ENCODE results near the gene AIG1.
"Not testable (repeated sequence)": the region's sequence is repeated elsewhere in the genome, so short reads cannot be mapped to it uniquely, and the experiment has no call there.

The AIG1 gene

DNA sequence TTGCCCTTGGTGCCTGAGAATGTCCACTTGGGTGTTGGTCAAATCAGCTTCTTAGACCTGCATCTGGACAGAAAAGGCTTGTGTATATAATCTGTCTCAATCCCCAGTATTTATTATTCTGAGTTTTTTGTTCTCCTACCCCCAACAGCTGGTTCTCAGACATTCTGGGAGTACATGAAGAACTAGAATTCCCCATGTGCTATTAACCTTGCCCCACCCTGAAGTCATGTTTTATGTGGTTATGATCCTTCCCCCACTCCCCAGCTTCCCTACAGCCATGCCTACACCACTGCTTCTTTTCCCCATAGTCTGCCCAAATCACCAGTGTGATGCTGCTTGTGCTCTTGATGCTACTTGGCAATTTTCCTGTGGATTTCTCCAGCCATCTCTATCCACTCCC lies 232.8 kb downstream of the AIG1 start:
- TF ChIP-seq, protein P1, sequence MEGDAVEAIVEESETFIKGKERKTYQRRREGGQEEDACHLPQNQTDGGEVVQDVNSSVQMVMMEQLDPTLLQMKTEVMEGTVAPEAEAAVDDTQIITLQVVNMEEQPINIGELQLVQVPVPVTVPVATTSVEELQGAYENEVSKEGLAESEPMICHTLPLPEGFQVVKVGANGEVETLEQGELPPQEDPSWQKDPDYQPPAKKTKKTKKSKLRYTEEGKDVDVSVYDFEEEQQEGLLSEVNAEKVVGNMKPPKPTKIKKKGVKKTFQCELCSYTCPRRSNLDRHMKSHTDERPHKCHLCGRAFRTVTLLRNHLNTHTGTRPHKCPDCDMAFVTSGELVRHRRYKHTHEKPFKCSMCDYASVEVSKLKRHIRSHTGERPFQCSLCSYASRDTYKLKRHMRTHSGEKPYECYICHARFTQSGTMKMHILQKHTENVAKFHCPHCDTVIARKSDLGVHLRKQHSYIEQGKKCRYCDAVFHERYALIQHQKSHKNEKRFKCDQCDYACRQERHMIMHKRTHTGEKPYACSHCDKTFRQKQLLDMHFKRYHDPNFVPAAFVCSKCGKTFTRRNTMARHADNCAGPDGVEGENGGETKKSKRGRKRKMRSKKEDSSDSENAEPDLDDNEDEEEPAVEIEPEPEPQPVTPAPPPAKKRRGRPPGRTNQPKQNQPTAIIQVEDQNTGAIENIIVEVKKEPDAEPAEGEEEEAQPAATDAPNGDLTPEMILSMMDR (conservative IDR thresholded peaks at IDR 0.05): no peak
- no peak overlapping the region for H3K27ac ChIP-seq

DNA sequence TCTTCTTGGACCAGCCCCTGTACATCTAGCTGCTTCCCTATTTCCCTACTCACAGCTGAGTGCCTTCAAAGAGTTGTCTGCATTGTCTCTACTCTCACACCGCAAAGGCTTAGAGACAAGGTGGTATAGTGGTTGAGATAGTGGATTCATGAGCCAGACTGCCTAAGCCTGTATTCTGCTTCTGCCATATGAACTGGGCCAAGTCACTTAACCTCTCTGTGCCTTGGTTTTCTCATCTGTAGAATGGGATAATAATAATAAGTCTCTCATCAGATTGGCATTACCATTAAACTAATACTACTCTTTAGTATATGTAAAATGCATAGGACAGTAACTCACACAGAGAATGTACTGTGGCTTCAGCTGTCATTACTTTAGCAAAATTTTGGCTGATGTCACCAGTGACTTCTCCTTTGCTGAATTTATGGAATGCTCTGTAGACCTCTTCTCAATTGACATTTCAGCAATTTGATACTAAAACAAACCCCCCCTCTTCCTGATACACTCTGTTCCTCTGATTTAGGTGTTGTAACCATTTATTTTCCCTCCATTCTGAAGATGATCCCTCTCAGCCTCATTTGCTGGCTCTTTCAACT lies 233.7 kb downstream of the AIG1 start:
- no peak overlapping the region for H3K27ac ChIP-seq
- TF ChIP-seq, protein P1 (conservative IDR thresholded peaks at IDR 0.05): no peak

DNA sequence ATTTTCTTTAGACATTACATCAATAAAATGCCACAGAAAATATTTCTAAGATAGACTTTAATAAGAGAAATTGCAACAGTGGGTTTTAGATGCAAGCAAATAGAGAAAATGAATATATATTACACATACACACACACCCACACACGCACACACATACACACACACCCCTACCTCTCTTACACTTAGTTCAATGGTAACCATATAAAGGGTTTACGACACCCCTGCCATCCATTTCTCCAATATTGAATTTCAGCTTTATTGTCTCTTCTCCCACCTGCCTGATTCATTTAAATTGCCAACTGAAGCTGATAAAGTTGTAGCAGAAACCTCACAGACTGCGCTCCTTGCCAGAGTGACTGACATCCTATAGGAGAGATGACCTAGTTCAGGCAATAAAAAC lies 235.2 kb downstream of the AIG1 start:
- no peak overlapping the region for H3K27ac ChIP-seq

DNA sequence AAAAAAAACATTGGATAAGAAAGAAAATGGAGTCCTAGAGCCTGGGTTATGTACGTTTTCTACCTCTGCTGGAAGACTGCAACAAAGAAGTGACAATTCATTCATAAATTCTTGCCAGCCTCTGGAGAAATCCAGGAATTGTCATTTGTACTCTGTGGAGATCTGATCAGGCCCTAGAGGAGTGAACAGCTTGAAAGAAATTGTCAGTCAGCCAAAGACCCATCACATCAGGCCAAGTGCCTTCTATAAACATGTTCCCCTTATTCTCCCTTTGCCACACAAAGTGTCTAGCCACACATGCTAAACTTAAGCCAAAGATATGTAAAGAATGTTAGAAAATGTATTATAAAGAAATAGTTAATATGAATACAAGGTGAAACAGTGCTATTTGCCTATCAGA lies 237.4 kb downstream of the AIG1 start:
- TF ChIP-seq, protein P1 (conservative IDR thresholded peaks at IDR 0.05): no peak
- H3K27ac ChIP-seq: no peak overlapping the region

More for the DNA sequence above, 235.2 kb downstream of the AIG1 start:
- TF ChIP-seq, protein P1 (conservative IDR thresholded peaks at IDR 0.05): no peak

DNA sequence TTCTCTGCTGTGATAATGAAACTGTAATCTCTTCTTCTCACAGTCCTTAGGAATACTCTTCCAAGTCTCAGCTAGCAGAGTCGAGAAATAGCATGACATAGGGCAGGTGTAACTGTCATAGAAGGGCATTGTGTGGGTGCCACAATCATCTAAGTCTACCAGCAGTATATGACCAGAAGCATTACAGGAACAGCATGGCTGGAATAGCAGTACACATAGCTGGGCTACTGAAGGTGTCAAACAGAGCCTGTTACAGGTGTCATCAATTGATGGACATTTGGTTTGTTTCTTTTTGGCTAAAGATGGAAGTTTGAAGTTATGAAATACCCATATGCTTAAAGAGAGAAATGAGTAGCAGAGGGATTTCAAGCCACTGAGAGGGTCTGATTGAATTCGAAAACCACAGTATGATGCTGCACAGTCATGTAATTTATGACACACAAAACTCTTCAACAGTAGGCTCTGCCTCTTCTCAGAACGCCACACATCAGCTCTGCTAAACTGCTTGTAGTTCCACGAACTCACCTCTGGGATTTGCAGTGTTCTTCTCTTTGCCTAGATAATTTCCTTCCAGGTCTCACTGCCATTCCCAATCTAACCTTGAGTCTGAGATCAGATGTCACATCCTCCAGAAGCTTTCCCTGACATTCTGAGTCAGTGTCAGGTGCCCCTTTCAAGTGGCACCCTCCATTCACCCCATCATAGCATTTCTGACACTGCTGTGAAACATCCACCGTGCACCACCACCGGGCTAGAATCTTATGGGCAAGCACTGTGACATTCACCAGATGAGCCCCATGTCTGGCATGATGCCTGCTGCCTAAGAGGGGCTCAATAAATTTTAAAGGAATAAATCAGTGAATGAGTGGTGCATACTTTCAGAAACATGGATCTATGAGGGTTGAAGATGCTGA lies 238.8 kb downstream of the AIG1 start:
- no peak overlapping the region for H3K27ac ChIP-seq
- TF ChIP-seq, protein P1 (conservative IDR thresholded peaks at IDR 0.05): no peak

DNA sequence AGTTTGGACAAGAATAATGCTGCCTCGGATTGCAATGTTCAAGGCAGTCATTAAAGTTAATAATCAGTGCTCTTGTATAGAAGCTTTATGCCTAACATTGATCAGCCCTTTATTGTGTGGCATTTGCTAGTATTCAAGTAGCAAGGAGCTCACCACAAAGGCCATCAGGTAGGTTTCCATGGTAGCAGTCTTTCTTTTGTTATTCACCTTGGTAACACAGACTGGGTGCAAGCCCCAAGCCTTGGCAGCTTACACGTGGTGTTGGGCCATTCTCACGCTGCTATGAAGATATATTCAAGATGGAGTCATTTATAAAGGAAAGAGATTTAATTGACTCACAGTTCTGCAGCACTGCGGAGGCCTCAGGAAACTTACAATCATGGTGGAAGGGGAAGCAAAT lies 240.5 kb downstream of the AIG1 start:
- peak overlapping the region; percentile 44; the same call in 1 of the 2 replicates for H3K27ac ChIP-seq
- TF ChIP-seq, protein P1 (conservative IDR thresholded peaks at IDR 0.05): no peak

DNA sequence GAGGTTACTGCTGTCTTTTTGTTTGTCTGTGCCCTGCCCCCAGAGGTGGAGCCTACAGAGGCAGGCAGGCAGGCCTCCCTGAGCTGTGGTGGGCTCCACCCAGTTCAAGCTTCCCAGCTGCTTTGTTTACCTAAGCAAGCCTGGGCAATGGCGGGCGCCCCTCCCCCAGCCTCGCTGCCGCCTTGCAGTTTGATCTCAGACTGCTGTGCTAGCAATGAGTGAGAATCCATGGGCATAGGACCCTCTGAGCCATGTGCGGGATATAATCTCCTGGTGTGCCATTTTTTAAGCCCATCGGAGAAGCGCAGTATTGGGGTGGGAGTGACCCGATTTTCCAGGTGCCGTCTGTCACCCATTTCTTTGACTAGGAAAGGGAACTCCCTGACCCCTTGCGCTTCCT lies 247.1 kb downstream of the AIG1 start:
- H3K27ac ChIP-seq: not testable (repeated sequence)

DNA sequence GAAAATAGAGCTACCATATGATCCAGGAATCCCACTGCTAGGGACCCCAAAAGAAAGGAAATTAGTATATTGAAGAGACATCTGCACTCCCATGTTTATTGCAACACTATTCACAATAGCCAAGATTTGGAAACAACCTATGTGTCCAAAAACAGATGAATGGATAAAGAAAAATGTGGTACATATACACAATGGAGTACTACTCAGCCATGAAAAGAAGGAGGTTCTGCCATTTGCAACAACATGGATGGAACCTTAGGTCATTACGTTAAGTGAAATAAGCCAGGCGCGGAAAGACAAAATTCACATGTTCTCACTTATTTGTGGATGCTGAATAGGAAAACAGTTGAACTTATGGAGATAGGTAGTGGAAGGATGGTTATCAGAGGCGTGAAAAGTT lies 252.5 kb downstream of the AIG1 start:
- TF ChIP-seq, protein P1 (conservative IDR thresholded peaks at IDR 0.05): no peak
- no peak overlapping the region for H3K27ac ChIP-seq
